ENCODE data around the gene NTNG1. TPM values are rescaled to one million over a fixed set of nuclear protein-coding genes. Genes with fewer than 3 reads are reported as not detected.
A peak's percentile ranks its signal among the peaks of the same experiment; 100 is the strongest.

NTNG1 gene
- total RNA-seq, 1 donor from 2014 or later: 0.83 TPM

- peaks cover 3% of the 10 kb centered on the region for H3K27me3 Mint-ChIP-seq (ENCODE audit: low read depth)
- H3K36me3 Mint-ChIP-seq: no peaks in the 10 kb centered on the region
- no peak for TF ChIP-seq CTCF (IDR thresholded peaks at IDR 0.05; ENCODE audit: unreplicated experiment)
- no peak overlapping the region for H3K27ac Mint-ChIP-seq
- H3K4me3 Mint-ChIP-seq: no peak overlapping the region
- H3K4me1 Mint-ChIP-seq: peaks cover 23% of the 10 kb centered on the region
- DNase-seq (ENCODE audit: low spot score in 2 of 2, unreplicated experiment in 2 of 2): no peak
- no peaks in the 10 kb centered on the region for H3K9me3 Mint-ChIP-seq
Measured at GRCh38 chr1:107525961-107526360, 385.1 kb downstream of the NTNG1 start.

DNA sequence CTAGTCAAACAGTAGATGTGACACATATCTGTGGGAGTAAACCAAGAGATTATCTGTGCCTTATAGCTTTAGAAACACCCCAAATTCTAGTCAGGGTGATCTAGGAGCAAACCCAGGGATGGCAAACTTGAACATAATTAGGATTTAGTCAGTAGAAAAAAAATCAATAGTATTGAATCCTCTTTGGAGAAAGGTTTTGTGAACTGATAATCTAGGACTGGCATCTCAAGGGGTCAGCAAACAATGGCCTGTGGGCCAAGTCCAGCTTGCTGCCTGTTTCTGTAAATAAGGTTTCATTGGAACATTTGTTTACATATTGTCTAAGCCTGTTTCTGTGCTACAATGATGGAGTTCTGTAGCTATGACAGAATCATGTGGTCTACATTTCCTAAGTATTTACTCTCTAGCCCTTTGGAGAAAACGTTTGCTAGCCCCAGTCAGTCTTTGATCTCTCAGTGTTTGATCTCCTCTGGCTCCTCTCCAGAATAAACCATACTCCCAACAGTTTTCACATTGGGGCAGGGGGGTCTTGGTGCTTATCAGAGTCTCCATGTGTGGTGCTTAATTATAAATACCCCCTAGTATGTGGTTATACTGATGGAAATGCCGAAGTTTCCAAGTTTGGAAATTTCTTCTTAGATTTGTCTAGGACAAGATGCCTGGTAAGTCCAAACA, 385.8 kb downstream of the NTNG1 start:
- no peak overlapping the region for H3K27ac Mint-ChIP-seq
- H3K27me3 Mint-ChIP-seq (ENCODE audit: low read depth): peaks cover 3% of the 10 kb centered on the region
- H3K4me1 Mint-ChIP-seq: peaks cover 23% of the 10 kb centered on the region
- no peak overlapping the region for H3K4me3 Mint-ChIP-seq
- H3K36me3 Mint-ChIP-seq: no peaks in the 10 kb centered on the region
- H3K9me3 Mint-ChIP-seq: no peaks in the 10 kb centered on the region
- TF ChIP-seq CTCF (IDR thresholded peaks at IDR 0.05; ENCODE audit: unreplicated experiment): no peak
- DNase-seq (ENCODE audit: low spot score in 2 of 2, unreplicated experiment in 2 of 2): no peak

DNA sequence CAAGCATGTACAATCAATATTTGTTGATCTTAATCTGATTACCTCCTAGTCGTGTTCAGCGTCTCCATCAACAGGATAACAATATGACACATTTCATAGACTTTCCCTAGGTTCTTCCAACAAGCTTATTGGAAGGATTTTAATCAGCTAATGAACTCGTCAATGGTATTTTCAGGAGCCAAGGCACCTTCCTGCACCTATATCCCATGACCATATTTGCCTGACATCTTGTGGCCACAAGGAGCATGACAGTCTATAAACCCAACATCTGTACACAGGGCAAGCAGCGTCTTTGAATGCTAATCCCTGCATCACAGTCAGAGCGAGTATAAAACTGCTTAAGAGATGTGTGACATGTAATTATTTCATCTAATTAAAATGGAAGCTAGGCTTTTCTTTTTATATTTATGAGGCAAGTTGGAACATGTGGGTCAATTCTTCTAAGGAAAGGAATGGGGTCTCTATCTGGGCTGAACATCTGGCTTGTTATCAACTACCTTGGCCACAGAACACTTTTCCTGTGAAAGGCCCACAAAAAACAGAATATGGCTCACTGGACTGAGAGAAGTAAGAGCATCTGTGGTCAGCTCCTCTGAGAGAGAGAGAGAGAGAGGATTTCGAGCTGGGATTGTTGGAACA, 388.8 kb downstream of the NTNG1 start:
- TF ChIP-seq CTCF (IDR thresholded peaks at IDR 0.05; ENCODE audit: unreplicated experiment): peak; percentile 84
- peaks cover 3% of the 10 kb centered on the region for H3K27me3 Mint-ChIP-seq (ENCODE audit: low read depth)
- no peaks in the 10 kb centered on the region for H3K9me3 Mint-ChIP-seq
- peaks cover 23% of the 10 kb centered on the region for H3K4me1 Mint-ChIP-seq
- no peak overlapping the region for H3K4me3 Mint-ChIP-seq
- H3K27ac Mint-ChIP-seq: no peak overlapping the region
- DNase-seq (ENCODE audit: low spot score in 2 of 2, unreplicated experiment in 2 of 2): no peak
- no peaks in the 10 kb centered on the region for H3K36me3 Mint-ChIP-seq

GRCh38 chr1:107530543-107530942, 389.7 kb downstream of the NTNG1 start:
- TF ChIP-seq CTCF (IDR thresholded peaks at IDR 0.05; ENCODE audit: unreplicated experiment): no peak
- no peak for DNase-seq (ENCODE audit: low spot score in 2 of 2, unreplicated experiment in 2 of 2)
- no peaks in the 10 kb centered on the region for H3K9me3 Mint-ChIP-seq
- H3K36me3 Mint-ChIP-seq: no peaks in the 10 kb centered on the region
- peaks cover 3% of the 10 kb centered on the region for H3K27me3 Mint-ChIP-seq (ENCODE audit: low read depth)
- H3K4me1 Mint-ChIP-seq: peaks cover 25% of the 10 kb centered on the region
- no peak overlapping the region for H3K27ac Mint-ChIP-seq
- H3K4me3 Mint-ChIP-seq: no peak overlapping the region

GRCh38 chr1:107531065-107531908, 390.4 kb downstream of the NTNG1 start:
- Mint-ChIP-seq H3K4me3 (no peak overlapping the region), H3K27me3 (ENCODE audit: low read depth) (peaks cover 3% of the 10 kb centered on the region), H3K27ac (no peak overlapping the region), H3K36me3 (no peaks in the 10 kb centered on the region), H3K9me3 (no peaks in the 10 kb centered on the region), H3K4me1 (peaks cover 27% of the 10 kb centered on the region)
- no peak for TF ChIP-seq CTCF (IDR thresholded peaks at IDR 0.05; ENCODE audit: unreplicated experiment)
- no peak for DNase-seq (ENCODE audit: low spot score in 2 of 2, unreplicated experiment in 2 of 2)
